H1 (cell line): ENCODE measurements around the gene HTR3D. TPM values are rescaled to one million over a fixed set of nuclear protein-coding genes. Genes with fewer than 3 reads are reported as not detected.

ENCODE experiments used
- CTCF ChIA-PET: fragments of 300-600 bp; sonication (Branson Sonifier 250); formaldehyde crosslinking; loops from one replicate; lab custom pipeline; 2021; ENCODE audit not compliant: partially characterized antibody; lab: Charles Lee
- POLR2A ChIA-PET: fragments of 300-600 bp; sonication (Branson Sonifier 250); formaldehyde crosslinking; loops from one replicate; lab custom pipeline; 2021; ENCODE audit warnings: inconsistent platforms; ENCODE audit not compliant: partially characterized antibody; lab: Charles Lee
- DNase-seq, 2 experiments: peaks; one replicate each; pipeline versions ENCODE4 v3.0.0 to v3.0.0-alpha.2; 2010 to 2022; ENCODE audit warnings: low spot score in 2 of 2, low read depth in 1 of 2, mixed read lengths in 1 of 2
- FAIRE-seq: peaks from 2 replicates; lab custom pipeline; 2011; peaks lifted over from hg19 to GRCh38; lab: Jason Lieb, UNC
- H2AFZ ChIP-seq: 2 replicates; pipeline ENCODE4 v1.8.1; 2012; ENCODE audit warnings: low read length, inconsistent platforms
- H2AK5ac ChIP-seq: 2 replicates; pipeline ENCODE4 v1.6.1; 2013; ENCODE audit warnings: low read depth, low read length
- H2BK120ac ChIP-seq: replicated peaks from 2 replicates; pipeline ENCODE3; 2013; ENCODE audit warnings: low read depth, low read length, inconsistent platforms
- H2BK12ac ChIP-seq: 2 replicates; pipeline ENCODE4 v1.6.1; 2013; ENCODE audit warnings: low read depth, low read length
- H2BK15ac ChIP-seq: 2 replicates; pipeline ENCODE4 v1.6.1; 2013; ENCODE audit warnings: low read length
- H2BK20ac ChIP-seq: 2 replicates; pipeline ENCODE4 v1.6.1; 2013; ENCODE audit warnings: low read length
- H2BK5ac ChIP-seq: 2 replicates; pipeline ENCODE4 v1.6.1; 2013; ENCODE audit warnings: low read depth, low read length
- H3K14ac ChIP-seq: 2 replicates; pipeline ENCODE4 v1.6.1; 2013; ENCODE audit warnings: inconsistent platforms; ENCODE audit not compliant: insufficient read length
- H3K18ac ChIP-seq: 2 replicates; pipeline ENCODE4 v1.6.1; 2013; ENCODE audit warnings: low read length; ENCODE audit errors: extremely low read depth
- H3K23ac ChIP-seq: 2 replicates; pipeline ENCODE4 v1.6.1; 2013; ENCODE audit warnings: inconsistent platforms; ENCODE audit not compliant: insufficient read length
- H3K23me2 ChIP-seq: 2 replicates; pipeline ENCODE4 v1.6.1; 2013; ENCODE audit warnings: low read depth, low read length
- H3K27ac ChIP-seq: 2 replicates; pipeline ENCODE4 v1.6.1; 2011; ENCODE audit warnings: low read depth, low read length, inconsistent platforms
- H3K27me3 ChIP-seq, 4 experiments: replicated peaks in 1 of 4; 1 replicate in 1 of 4; 2 replicates in 3 of 4; pipeline versions ENCODE4 v1.6.1 to v1.8.1; 2011 to 2013; ENCODE audit warnings: low read length in 3 of 4, mild to moderate bottlenecking in 3 of 4, inconsistent platforms in 2 of 4, mixed read lengths in 2 of 4, moderate library complexity in 1 of 4; ENCODE audit not compliant: control insufficient read depth in 3 of 4, insufficient read depth in 3 of 4; ENCODE audit errors: extremely low read depth in 1 of 4
- H3K36me3 ChIP-seq, 4 experiments: 2 replicates each; pipeline versions ENCODE4 v1.6.1 to v1.8.1; 2011 to 2013; ENCODE audit warnings: mild to moderate bottlenecking in 4 of 4, low read length in 3 of 4, moderate library complexity in 2 of 4, control low read depth in 1 of 4, inconsistent platforms in 1 of 4; ENCODE audit not compliant: insufficient read depth in 4 of 4, control insufficient read depth in 2 of 4
- H3K4ac ChIP-seq: replicated peaks from 2 replicates; pipeline ENCODE3; 2013; ENCODE audit warnings: low read length, low read depth, mixed read lengths, inconsistent platforms; ENCODE audit not compliant: insufficient read length
- H3K4me1 ChIP-seq, 4 experiments: replicated peaks in 1 of 4; 1 replicate in 1 of 4; 2 replicates in 3 of 4; pipeline versions ENCODE4 v1.6.1 to v1.8.1; 2011 to 2013; ENCODE audit warnings: low read length in 3 of 4, inconsistent platforms in 2 of 4, mixed read lengths in 1 of 4; ENCODE audit not compliant: insufficient read depth in 4 of 4, control insufficient read depth in 3 of 4
- H3K4me2 ChIP-seq, 2 experiments: 2 replicates each; pipeline versions ENCODE4 v1.6.1 to v1.8.1; 2011 to 2013; ENCODE audit warnings: low read depth in 2 of 2, low read length in 2 of 2, control low read depth in 1 of 2, inconsistent platforms in 1 of 2, mild to moderate bottlenecking in 1 of 2; ENCODE audit not compliant: insufficient read depth in 1 of 2
- H3K4me3 ChIP-seq, 4 experiments: fragments of 200-600, 300-600 bp in 1 of 4; sonication (generic), shearing (Covaris generic), sonication (Bioruptor Twin) in 1 of 4; 2 replicates each; pipeline versions ENCODE4 v1.5.1 to v1.8.1; 2011 to 2016; ENCODE audit warnings: low read length in 4 of 4, low read depth in 3 of 4, control low read depth in 2 of 4, inconsistent platforms in 2 of 4, mild to moderate bottlenecking in 2 of 4, mixed read lengths in 1 of 4, moderate library complexity in 1 of 4; ENCODE audit not compliant: insufficient read depth in 2 of 4; ENCODE audit errors: extremely low read depth in 1 of 4
- H3K56ac ChIP-seq: replicated peaks from 2 replicates; pipeline ENCODE3; 2013; ENCODE audit warnings: low read depth, mild to moderate bottlenecking, mixed read lengths, low read length, inconsistent platforms; ENCODE audit not compliant: insufficient read length
- H3K79me1 ChIP-seq: 2 replicates; pipeline ENCODE4 v1.6.1; 2013; ENCODE audit warnings: low read depth, low read length, control low read depth
- H3K79me2 ChIP-seq, 2 experiments: 2 replicates each; pipeline versions ENCODE4 v1.6.1 to v1.8.1; 2012 to 2013; ENCODE audit warnings: low read length in 2 of 2, mild to moderate bottlenecking in 2 of 2, inconsistent platforms in 1 of 2; ENCODE audit not compliant: insufficient read depth in 2 of 2, control insufficient read depth in 1 of 2
- H3K9ac ChIP-seq, 4 experiments: replicated peaks in 1 of 4; 1 replicate in 1 of 4; 2 replicates in 3 of 4; pipeline versions ENCODE4 v1.6.1 to v1.8.1; 2011 to 2013; ENCODE audit warnings: low read depth in 3 of 4, low read length in 3 of 4, control low read depth in 2 of 4, mild to moderate bottlenecking in 2 of 4, moderate library complexity in 2 of 4, inconsistent platforms in 1 of 4; ENCODE audit errors: extremely low read depth in 1 of 4
- H3K9me3 ChIP-seq, 2 experiments: 2 replicates each; pipeline versions ENCODE4 v1.6.1 to v1.8.1; 2012 to 2013; ENCODE audit warnings: mild to moderate bottlenecking in 2 of 2, moderate library complexity in 2 of 2, control low read depth in 1 of 2, inconsistent platforms in 1 of 2, low read depth in 1 of 2, low read length in 1 of 2, mixed read lengths in 1 of 2; ENCODE audit not compliant: insufficient read depth in 2 of 2
- H4K20me1 ChIP-seq, 2 experiments: replicated peaks in 1 of 2; 2 replicates each; pipeline versions ENCODE3 to v1.8.1; 2011 to 2013; ENCODE audit warnings: inconsistent platforms in 2 of 2, low read length in 2 of 2, mild to moderate bottlenecking in 1 of 2; ENCODE audit not compliant: insufficient read depth in 2 of 2, control insufficient read depth in 1 of 2
- H4K5ac ChIP-seq: 2 replicates; pipeline ENCODE4 v1.6.1; 2013; ENCODE audit warnings: low read length, low read depth, mixed read lengths, inconsistent platforms; ENCODE audit not compliant: insufficient read length
- H4K8ac ChIP-seq: 2 replicates; pipeline ENCODE4 v1.8.0; 2013; ENCODE audit warnings: mild to moderate bottlenecking, moderate library complexity, low read length, inconsistent platforms; ENCODE audit not compliant: insufficient read depth; ENCODE audit errors: extremely low read depth
- H4K91ac ChIP-seq: replicated peaks from 2 replicates; pipeline ENCODE3; 2013; ENCODE audit warnings: low read length, mixed read lengths, inconsistent platforms; ENCODE audit not compliant: insufficient read length
- CHD2 ChIP-seq: IDR thresholded peaks from 2 replicates; pipeline ENCODE4 v1.6.1; 2012; ENCODE audit warnings: low read length, improper control_type of control experiment
- GTF2F1 ChIP-seq: IDR thresholded peaks from 2 replicates; pipeline ENCODE4 v1.6.1; 2012; ENCODE audit warnings: low read depth, low read length, improper control_type of control experiment, borderline replicate concordance
- NANOG ChIP-seq: IDR thresholded peaks from 2 replicates; pipeline ENCODE4 v1.6.1; 2011; ENCODE audit warnings: low read length, low read depth, mild to moderate bottlenecking, inconsistent platforms; ENCODE audit not compliant: insufficient read depth, poor library complexity, severe bottlenecking
- NRF1 ChIP-seq: IDR thresholded peaks from 2 replicates; pipeline ENCODE4 v1.6.1; 2011; ENCODE audit warnings: mild to moderate bottlenecking, low read depth, low read length, improper control_type of control experiment
- POU5F1 ChIP-seq: IDR thresholded peaks from 2 replicates; pipeline ENCODE4 v1.6.1; 2011; ENCODE audit warnings: low read depth, mild to moderate bottlenecking, low read length, moderate library complexity
- SIN3A ChIP-seq, 2 experiments: IDR thresholded peaks in 1 of 2; conservative IDR thresholded peaks in 1 of 2; 2 replicates each; pipeline ENCODE4 v1.6.1; 2011 to 2012; ENCODE audit warnings: low read length in 2 of 2, improper control_type of control experiment in 1 of 2, low read depth in 1 of 2, mild to moderate bottlenecking in 1 of 2
- SRF ChIP-seq: IDR thresholded peaks from 2 replicates; pipeline ENCODE4 v1.6.1; 2011; ENCODE audit warnings: mild to moderate bottlenecking, low read depth, low read length, moderate library complexity
- WGBS, 2 experiments: shearing (Covaris generic) in 1 of 2; methylation state at CpG; one replicate each; pipeline versions ENCODE4 v1.1.6 to v1.1.7; 2013 to 2015; ENCODE audit warnings: low lambda C conversion rate in 2 of 2, mixed read lengths in 2 of 2, inconsistent platforms in 1 of 2, low coverage in 1 of 2, missing lambda C conversion rate in 1 of 2; ENCODE audit not compliant: insufficient replicate concordance in 2 of 2, insufficient coverage in 1 of 2, insufficient read length in 1 of 2; ENCODE audit errors: extremely low coverage in 1 of 2, missing lambda C conversion rate in 1 of 2; 5-methylcytosine and 5-hydroxymethylcytosine counted together
- polyA plus RNA-seq, 7 experiments: library from polyadenylated mRNA; depleted of rRNA in 3 of 7; stranded (reverse) in 5 of 7; unstranded in 2 of 7; fragments of >200 nt in 5 of 7; fragments of 200-250 nt in 2 of 7; gene quantifications; 1 replicate in 5 of 7; 2 replicates in 1 of 7; 4 replicates in 1 of 7; pipeline versions ENCODE4 v1.2.1 to v1.2.3, GENCODE V29; 2011 to 2013; ENCODE audit warnings: missing spikeins in 2 of 7, mixed read lengths in 2 of 7
- total RNA-seq: library from RNA; stranded (reverse); fragmentation: NEBNext Ultra II Directional; extraction: Animal tissue kit (Norgen Biotek cat#: 25700); gene quantifications from 2 replicates; pipeline ENCODE4 v1.2.1, GENCODE V29; 2021
- TF ChIP-seq, protein P1 (sequence below): IDR thresholded peaks from 2 replicates; pipeline ENCODE4 v1.6.1; 2011; ENCODE audit warnings: low read depth, mild to moderate bottlenecking, low read length; ENCODE audit not compliant: insufficient read depth

The HTR3D gene
- total and polyA plus RNA-seq, 2 of the 8 experiments (the other 6 are each of a cell fraction or from before 2014, with no cell fraction given), result not detected

DNA sequence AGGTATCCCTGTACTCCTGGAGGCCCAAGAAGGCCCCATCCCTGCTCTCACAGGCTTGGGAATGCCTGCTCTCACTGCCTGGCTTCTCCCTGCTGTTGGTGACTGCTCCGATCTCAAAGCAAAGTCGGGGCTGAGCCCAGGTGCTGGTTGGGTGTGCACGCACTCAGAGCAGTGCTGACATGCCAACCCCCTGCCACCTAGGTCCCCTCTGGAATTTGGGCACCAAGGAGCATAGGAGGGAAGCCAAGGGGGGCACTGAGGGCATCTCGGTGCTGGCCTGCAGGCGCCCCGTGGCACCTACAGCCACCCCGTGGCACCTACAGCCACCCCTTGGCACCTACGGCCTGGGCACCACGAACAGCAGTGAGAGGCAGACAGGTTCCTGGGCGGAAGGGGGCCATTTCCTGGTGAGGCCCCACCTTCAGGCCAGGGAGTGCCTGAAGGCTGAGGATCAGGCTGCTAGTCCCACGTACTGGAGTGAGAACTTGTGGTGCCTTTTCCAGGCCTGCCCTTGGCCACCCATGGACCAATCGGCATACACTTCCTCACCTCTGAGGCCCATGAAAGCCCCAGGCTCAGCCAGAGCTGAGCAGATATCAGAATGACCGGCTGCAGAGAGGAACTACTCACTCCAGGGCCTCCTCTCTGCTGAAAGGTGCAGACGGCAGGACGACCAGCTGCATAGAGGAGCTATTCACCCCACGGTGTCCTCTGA is 49.7 kb downstream of the HTR3D start:
- H4K20me1 ChIP-seq, result no peaks in the 10 kb centered on the region
- no peak overlapping the region for H3K14ac ChIP-seq
- H3K36me3 ChIP-seq, result no peaks in the 10 kb centered on the region
- H2BK5ac ChIP-seq, result no peak overlapping the region
- H3K4me2 ChIP-seq, result no peak overlapping the region
- H3K79me2 ChIP-seq, result no peaks in the 10 kb centered on the region
- DNase-seq (no peak), FAIRE-seq (no peak)
- no peak overlapping the region; the same call in 1 of the 2 replicates for H4K8ac ChIP-seq
- no peaks in the 10 kb centered on the region; the same call in 1 of the 2 replicates for H3K23me2 ChIP-seq
- no peaks in the 10 kb centered on the region; a peak in 1 of 7 replicates for H3K27me3 ChIP-seq
- no peak overlapping the region for H3K18ac ChIP-seq
- H3K9ac ChIP-seq, result no peak overlapping the region
- ChIA-PET CTCF (interaction anchor here (0.6 to 1.3 kb wide), 5 partner anchors 9 to 244 kb away, joined by 3 to 4 read pairs (median 3); no protein-coding TSS in a partner anchor), POLR2A (interaction anchor here (0.6 to 0.8 kb wide), 2 partner anchors 14 to 72 kb away, joined by 3 to 4 read pairs; no protein-coding TSS in a partner anchor)
- H3K23ac ChIP-seq, result no peak overlapping the region
- no peaks in the 10 kb centered on the region for H3K9me3 ChIP-seq
- WGBS, 2 experiments, result 85% methylated on average over 16 of the region's 16 CpGs; no CpG with 5 or more reads in 1 of the 2 experiments
- no peak overlapping the region for H2AK5ac ChIP-seq
- no peak overlapping the region for H3K4ac ChIP-seq
- H3K79me1 ChIP-seq, result no peaks in the 10 kb centered on the region
- no peak overlapping the region for H2BK15ac ChIP-seq
- no peak overlapping the region for H2BK120ac ChIP-seq
- no peak overlapping the region for H4K5ac ChIP-seq
- no peak overlapping the region for H3K27ac ChIP-seq
- H3K4me1 ChIP-seq, result no peaks in the 10 kb centered on the region
- no peak overlapping the region for H2BK12ac ChIP-seq
- H4K91ac ChIP-seq, result no peak overlapping the region
- H3K4me3 ChIP-seq, result no peak overlapping the region
- H2AFZ ChIP-seq, result 0 out of 2 replicates have a peak overlapping the region, but pooled peaks have one; percentile 44
- no peak overlapping the region for H3K56ac ChIP-seq
- no peak overlapping the region for H2BK20ac ChIP-seq
- TF ChIP-seq CHD2, result no peak
- no peak for TF ChIP-seq POU5F1
- TF ChIP-seq GTF2F1, result no peak
- no peak for TF ChIP-seq NANOG
- TF ChIP-seq SIN3A (conservative IDR thresholded peaks at IDR 0.05 in 1 of 2, IDR thresholded peaks at IDR 0.05 in 1 of 2; ENCODE audit: low read depth in 1 of 2, low read length in 2 of 2), result no peak
- TF ChIP-seq SRF, result no peak
- no peak for TF ChIP-seq NRF1
- TF ChIP-seq, protein P1, sequence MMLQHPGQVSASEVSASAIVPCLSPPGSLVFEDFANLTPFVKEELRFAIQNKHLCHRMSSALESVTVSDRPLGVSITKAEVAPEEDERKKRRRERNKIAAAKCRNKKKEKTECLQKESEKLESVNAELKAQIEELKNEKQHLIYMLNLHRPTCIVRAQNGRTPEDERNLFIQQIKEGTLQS, result no peak
